GM21423 (cell line): Measurements from ENCODE around the gene RIPK4.

Experiments used
- ATAC-seq: cut with Tn5 transposase; IDR thresholded peaks from one replicate; pipeline ENCODE4 v1.9.1; 2021; ENCODE audit warnings: mild to moderate bottlenecking, moderate library complexity; ENCODE audit not compliant: unreplicated experiment

The RIPK4 gene

GRCh38 chr21:41766883-41767605 lies at the start of gene RIPK4:
Gene RIPK4 (minus strand): TSS chr21:41767052. CDS start chr21:41767041, 11 bp downstream.
- ATAC-seq: peak; percentile 52

DNA sequence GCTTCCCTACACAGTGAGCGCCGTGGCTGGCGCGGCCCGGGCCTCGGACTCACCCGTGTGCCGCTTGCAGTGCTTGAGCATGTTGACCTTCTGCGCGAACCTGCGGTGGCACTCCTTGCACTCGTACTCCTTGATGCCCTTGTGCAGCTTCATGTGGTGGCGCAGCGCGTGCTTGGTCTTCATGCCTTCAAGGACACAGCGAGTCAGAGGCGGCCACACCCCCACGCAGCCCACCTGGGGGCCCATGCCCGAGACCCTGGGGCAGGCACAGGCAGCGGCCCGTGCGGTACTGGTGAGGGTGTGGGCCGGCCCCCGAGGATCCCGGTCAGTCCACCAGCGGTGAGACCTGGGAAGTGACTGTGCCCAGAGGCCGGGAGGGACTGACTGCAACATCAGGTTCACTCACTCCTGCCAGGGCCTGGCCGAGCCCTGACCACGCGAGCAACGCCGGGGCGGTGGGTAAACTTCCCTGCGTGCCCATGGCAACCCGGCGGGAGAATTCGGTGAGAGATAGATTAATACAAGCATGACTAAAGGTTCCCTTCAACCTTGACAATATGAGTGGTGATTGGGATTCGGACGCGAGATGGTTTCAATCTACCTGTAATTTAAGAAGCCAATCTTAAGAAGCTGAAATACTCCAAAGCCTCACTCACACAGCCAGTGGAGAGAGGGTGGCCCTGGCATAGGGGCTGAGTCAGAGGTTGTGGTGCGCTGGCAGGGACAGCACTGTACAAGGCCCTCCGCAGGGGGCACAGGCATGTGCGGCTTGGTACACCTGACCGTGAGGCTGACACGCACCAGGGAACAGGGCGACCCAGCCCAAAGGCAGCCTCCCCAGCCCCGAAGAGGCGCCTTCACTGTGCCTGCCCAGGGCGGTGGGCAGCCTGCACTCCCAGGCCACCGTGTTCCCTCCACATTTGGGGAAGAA lies 49.1 kb upstream of the RIPK4 start:
- no peak for ATAC-seq

GRCh38 chr21:41813226-41813625 lies 46.4 kb upstream of the RIPK4 start:
- no peak for ATAC-seq

DNA sequence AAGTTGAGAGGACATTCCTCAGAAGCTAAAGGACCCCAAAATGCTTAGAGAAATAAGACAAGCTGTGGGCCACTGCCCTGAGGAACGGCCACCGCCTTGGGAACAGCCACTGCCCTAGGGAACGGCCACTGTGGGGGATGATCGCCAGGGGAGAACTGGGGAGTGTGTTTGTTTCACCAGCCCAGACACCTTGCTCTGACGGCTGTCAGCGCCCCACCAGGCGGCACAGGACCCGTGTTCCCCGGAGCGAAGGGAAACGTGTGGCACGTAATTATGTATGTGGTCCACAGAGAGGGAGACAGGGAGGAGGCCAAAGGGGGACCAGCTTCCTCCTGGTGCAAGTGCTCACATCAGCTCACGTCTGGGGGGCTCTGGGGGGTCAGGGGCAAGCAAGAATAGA lies 45.8 kb upstream of the RIPK4 start:
- ATAC-seq: no peak

GRCh38 chr21:41810597-41810932 lies 43.7 kb upstream of the RIPK4 start:
- ATAC-seq: no peak

GRCh38 chr21:41809891-41810596 lies 43.2 kb upstream of the RIPK4 start:
- ATAC-seq: no peak

- no peak for ATAC-seq
Measured at GRCh38 chr21:41808846-41809245, 42.0 kb upstream of the RIPK4 start.

GRCh38 chr21:41808094-41808493 lies 41.2 kb upstream of the RIPK4 start:
- no peak for ATAC-seq

DNA sequence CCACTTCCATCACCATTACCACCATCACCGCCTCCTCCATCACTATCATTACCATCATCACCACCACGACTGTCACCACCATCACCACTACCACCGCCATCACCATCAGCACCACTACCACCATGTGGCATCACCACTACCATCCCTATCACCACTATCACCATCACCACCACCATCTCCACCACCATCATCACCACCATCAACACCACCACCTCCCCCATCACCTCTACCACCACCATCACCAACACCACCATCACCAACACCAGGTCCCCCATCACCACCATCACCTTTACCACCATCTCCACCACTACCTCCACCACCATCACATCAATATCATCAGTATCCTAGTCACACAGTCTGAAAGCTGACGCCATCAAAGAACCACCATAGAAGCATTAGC lies 39.9 kb upstream of the RIPK4 start:
- ATAC-seq: no peak

GRCh38 chr21:41805643-41806042 lies 38.8 kb upstream of the RIPK4 start:
- no peak for ATAC-seq

DNA sequence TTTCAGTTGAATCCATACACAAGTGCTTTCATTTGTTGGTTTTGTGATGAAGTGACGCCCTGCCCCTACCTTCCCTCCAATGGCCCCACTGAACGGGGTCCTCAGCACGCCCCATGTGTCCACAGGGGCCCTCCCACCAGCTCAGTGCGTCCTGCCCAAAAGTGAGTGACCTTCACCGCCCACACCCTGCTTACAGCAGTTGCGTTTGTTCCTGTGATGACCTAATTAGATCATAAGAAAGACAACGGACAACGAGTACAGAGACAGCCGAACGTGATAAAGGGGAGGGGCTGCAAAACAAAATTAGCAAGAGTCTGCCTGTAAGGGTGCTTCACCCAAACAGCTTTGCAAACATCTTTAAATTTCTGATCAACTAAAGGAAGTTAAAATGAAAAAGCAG lies 38.2 kb upstream of the RIPK4 start:
- no peak for ATAC-seq

DNA sequence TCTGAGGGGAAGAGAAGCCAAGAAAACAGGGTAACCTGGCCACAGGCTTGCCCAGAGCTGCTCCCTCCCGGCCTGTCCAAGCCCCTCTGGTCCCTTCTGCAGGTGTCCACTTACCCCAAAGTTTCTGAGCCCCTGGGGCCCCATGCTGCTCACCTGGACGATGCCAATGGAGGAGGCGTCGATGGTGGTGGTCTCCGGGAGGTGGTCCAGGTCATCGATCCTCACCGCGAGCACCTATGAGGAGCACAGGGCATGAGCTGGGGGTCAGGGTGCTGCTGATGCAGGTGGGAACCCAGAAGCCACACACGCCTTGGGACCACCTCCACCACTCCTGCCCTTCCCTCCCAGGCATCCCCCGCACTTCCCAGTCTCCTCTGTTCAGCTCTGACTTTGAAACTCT lies 37.5 kb upstream of the RIPK4 start:
- no peak for ATAC-seq

GRCh38 chr21:41803316-41803715 lies 36.5 kb upstream of the RIPK4 start:
- ATAC-seq: no peak

GRCh38 chr21:41802684-41803083 lies 35.8 kb upstream of the RIPK4 start:
- no peak for ATAC-seq

DNA sequence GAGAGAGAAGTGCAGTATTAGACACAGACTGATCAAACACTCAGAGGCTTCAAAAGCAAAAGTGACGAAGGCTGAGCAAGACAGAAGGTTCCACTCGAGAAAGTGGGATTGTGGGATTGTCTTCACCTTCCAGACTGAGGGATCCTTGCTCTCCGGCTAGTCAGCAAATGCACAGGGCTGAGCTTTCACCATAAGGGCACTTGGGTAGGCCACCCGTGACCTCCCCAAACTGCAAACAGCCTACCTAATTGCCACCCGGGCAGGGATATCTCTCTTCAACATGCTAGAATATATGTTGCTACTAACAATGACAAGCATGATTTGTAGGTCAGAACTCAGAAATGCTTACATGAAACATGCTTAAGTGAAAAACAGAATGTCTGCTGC lies 35.3 kb upstream of the RIPK4 start:
- ATAC-seq: no peak

- ATAC-seq: no peak
Measured at GRCh38 chr21:41801321-41802197, 34.7 kb upstream of the RIPK4 start.

DNA sequence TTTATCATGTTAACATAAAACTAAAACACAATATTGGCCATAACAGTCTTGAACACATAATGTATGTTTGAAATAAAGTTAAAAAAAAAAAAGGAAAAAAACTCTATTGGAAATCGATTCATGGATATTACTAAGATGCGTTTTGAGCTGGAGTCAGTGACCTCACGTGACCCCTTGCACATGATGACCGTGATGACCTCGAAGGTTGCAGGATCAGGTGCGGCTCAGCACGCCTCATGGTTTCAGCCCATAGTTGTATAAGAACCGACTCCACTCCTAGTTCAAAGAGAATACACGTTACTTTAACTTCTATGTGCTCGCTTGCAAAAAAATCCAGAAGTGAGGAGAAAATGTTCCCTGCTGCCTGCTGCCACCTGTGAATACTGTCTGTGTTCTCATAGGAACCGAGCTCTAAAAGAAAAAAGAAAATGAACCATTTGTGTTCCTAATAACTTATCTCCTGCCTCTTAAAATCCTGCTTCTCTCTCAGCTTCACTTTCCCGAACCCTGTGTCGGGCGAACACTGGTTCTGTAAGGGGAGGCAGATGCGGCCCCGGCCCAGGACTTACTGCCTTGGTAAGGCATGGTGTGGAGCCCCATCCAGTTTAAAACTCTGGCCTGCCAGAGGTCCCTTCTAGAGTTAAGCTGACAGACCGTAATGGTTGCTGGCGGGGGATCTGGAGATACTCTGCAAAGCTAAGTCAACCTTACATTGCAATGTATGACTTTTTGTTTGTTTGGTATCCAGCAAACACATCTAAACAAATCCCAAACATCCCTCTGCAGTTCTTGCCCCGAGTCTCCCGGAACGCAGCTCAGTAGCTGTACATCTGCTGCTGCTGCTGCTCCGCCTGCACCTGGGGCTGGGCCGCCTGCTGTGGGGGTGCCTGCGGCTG lies 33.8 kb upstream of the RIPK4 start:
- ATAC-seq: no peak

DNA sequence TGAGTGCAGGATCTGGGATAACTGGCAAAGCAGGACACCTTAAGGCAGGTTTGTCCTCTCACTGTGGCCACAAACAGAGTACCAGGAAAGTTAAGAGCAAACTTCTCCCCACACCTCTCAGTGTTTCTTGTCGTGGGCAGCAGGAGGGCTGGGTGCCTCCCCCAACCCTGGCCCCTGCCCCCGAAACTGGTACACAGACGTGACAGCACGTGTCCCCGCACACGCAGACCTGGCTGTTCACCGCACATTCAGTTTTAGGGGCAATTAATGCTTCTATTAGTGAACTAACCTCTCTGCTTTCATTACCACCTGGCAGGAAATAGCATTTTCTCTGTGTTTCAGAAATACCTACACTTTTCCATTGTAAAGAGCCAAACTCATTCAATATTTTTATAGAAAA lies 32.9 kb upstream of the RIPK4 start:
- no peak for ATAC-seq

GRCh38 chr21:41798326-41798725 lies 31.5 kb upstream of the RIPK4 start:
- no peak for ATAC-seq
